PC-9 (cell line): ENCODE measurements around the gene MAS1L.

ENCODE experiments used
- EZH2 ChIP-seq: fragments of 200-600 bp; sonication (generic); IDR thresholded peaks from 2 replicates; pipeline ENCODE4 v1.8.0; 2017; ENCODE audit warnings: antibody characterized with exemption, low read depth
- TF ChIP-seq, protein P1 (sequence below): fragments of 200-600 bp; sonication (generic); conservative IDR thresholded peaks from 2 replicates; pipeline ENCODE4 v1.6.1; 2017; ENCODE audit warnings: mixed run types, antibody characterized with exemption, mild to moderate bottlenecking, moderate library complexity

DNA sequence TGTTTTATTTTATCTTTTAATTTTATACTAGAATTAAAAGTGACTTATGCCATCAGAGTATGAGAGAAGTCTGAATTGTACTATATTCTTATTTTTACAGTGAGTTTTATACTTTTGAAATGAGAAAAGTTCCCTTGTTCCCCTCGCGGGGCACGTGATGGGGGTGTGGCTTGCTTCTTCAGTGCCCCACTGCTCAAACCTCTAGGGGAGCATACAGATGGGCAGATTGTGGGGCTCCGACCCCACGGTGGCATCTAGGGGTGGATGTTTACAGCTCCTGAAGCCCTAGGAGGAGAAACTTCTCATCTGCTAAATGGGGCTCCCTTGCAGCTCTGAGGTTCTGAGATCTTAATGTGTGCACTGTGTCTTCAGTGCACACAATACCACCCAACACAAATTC lies 11.9 kb upstream of the MAS1L start:
- TF ChIP-seq, protein P1, sequence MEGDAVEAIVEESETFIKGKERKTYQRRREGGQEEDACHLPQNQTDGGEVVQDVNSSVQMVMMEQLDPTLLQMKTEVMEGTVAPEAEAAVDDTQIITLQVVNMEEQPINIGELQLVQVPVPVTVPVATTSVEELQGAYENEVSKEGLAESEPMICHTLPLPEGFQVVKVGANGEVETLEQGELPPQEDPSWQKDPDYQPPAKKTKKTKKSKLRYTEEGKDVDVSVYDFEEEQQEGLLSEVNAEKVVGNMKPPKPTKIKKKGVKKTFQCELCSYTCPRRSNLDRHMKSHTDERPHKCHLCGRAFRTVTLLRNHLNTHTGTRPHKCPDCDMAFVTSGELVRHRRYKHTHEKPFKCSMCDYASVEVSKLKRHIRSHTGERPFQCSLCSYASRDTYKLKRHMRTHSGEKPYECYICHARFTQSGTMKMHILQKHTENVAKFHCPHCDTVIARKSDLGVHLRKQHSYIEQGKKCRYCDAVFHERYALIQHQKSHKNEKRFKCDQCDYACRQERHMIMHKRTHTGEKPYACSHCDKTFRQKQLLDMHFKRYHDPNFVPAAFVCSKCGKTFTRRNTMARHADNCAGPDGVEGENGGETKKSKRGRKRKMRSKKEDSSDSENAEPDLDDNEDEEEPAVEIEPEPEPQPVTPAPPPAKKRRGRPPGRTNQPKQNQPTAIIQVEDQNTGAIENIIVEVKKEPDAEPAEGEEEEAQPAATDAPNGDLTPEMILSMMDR, result no peak
- TF ChIP-seq EZH2, result no peak
